NCI-H1436 treated with DMSO at 0.1 percent for 48 hours (cell line): ENCODE results near the gene CYTH4.

Source experiments
- DNase-seq: peaks from one replicate; lab custom pipeline; 2025; lab: John Stamatoyannopoulos, UW

The CYTH4 gene

GRCh38 chr22:37270928-37271650, 11.2 kb upstream of the CYTH4 start:
- DNase-seq, result no peak

GRCh38 chr22:37273126-37273845, 9.0 kb upstream of the CYTH4 start:
- DNase-seq, result no peak

DNA sequence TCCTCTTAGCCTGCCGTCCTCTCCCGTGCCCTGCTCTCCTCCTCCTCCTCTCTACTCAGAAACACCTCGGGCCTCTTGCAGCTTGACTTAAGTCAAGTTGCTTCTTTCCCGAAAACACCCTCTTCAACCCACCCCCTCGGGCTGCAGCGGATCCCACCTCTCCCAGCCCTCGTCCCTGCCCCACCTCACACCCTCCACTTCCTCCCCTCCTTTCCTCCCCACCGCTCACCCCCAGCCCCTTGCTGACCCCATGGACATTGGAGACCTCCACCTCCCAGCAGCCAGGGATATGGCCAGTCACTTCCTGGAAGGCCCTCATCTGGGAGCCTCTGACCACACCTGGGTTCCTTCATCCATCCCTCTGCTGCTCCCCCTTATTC, 8.5 kb upstream of the CYTH4 start:
- no peak for DNase-seq

DNA sequence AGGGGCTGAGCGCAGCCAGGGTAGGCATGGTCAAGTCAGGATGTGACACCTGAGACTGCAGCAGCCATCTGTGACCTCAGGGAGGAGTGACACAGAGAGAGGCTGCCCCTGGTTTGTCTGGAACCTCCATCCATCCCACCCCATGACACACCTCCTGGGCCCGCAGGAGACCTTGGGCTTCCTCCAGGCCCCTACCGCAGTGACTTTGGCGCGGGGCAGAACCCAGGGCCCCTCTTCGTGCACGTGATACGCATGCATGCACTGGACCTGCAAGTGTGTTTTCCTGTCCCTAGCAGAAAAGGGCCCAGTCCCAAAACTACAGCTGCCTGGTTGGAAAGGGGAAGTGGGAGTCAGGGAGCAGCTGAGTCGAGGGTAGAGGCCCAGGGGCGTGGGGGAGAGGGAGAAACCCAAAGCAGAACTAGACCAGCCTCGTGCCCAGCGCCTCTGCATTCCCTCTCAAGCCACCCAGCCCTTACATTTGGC, 7.9 kb upstream of the CYTH4 start:
- no peak for DNase-seq

DNA sequence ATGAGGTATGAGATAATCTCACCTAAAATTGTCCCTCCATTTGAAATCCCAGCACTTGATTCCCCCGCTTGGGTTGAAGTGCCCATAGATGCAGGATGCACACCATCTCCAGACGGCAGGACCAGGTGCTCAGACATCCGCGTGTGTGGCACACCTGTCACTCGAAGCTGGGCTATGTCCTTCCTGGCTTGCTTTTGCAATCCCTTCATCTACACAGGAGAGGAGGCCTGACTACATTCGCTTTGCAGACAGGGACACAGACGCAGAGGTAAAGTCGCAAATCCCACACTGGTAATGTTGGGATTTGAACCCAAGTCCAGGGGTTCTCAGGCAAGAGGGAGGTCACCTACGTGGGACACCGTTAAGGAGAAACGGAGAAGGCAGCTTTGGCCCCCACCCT, 7.2 kb upstream of the CYTH4 start:
- no peak for DNase-seq

- DNase-seq, result no peak
Observed at GRCh38 chr22:37275622-37276021, 6.7 kb upstream of the CYTH4 start.

DNA sequence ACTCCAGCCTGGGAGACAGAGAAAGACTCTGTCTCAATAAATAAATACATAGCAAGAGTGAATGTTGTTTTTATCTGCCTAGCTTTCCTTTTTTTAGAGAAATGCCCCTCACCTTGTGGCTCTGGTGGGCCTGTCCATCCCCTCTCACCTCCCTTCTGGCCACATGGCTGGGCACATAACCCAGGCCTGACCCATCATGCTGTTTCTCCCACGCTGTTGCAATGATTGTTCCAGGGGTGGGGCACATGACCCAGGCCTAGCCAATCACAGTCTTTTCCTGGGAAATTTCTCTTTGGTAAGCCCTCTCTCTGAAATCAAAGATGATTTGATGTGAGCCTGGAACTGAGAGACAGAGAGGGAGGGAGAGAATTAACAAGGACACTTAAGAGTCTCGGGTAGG, 5.5 kb upstream of the CYTH4 start:
- DNase-seq, result no peak

DNA sequence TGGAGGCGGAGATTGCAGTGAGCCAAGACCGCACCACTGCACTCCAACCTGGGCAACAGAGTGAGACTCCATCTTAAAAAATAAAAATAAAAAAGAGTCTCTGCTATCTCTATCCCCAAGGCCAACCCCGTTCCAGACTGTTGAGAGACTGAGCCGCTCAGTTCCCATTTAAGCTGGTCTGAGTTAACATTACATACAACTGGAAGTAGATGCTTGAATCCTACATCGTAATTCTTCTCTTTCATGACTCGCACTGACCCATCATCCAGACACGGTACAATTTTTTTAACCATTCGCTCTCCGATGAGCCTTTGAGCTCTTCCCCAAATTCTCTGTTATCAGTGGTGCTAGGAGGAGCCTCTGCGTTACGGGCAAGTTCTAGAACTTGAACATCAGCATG, 4.9 kb upstream of the CYTH4 start:
- DNase-seq, result no peak

GRCh38 chr22:37278261-37278660, 4.0 kb upstream of the CYTH4 start:
- no peak for DNase-seq

GRCh38 chr22:37279331-37280181, 2.8 kb upstream of the CYTH4 start:
- DNase-seq, result no peak

- no peak for DNase-seq
Observed at GRCh38 chr22:37280718-37281117, 1.6 kb upstream of the CYTH4 start.

DNA sequence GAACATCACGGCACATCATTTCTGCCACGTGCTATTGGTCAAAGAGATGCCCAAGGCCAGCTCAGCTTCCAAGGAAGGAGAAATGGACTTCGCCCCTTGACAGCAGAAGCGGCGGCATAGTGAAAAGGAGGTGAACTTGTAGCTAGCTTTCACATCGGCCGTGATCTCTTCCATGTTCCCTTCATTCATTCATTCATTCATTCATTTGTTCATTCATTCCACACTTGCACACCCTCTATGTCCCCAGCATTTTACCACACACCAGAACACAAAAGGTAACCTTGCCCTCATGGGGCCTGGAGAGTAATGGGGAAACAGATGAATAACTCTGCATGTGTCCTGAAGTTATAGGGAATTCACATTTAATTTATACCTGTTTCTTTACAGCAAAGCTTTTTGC, 1.1 kb upstream of the CYTH4 start:
- no peak for DNase-seq

DNA sequence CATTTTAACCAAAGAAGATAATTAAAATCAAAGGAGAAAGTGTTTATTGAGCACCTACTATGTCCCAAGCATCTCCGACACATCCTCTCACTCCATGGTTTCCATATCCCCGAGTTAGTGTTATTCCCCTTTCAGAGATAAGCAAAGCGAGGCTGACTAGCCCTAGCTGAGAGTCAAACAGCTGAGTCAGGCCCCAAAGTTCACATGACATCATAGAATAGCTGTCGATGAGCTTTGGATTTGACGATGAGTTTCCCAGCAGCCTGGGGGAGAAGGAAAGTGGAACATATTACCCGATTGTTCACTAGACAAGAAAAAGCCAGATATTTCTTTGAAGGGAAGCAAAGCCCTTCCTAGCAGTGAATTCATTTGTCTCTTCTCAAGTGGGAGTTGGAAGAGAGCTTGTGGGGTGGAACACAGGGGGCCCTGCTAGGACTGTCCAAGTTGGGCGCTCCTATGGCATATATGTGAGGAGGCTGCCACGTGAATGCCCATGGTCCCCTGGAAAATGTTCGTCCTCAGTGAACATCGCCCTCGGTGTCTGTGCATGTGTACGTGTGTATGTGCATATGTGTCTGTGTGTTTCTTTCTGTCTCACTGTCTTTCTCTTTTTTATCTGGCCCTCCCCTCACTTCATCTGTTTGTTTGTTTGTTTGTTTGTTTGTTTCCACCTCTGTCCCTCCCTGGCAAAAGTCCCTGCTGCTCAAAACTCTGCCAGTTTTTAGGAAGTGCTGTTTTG, 493 bp upstream of the CYTH4 start:
- DNase-seq, result no peak

DNA sequence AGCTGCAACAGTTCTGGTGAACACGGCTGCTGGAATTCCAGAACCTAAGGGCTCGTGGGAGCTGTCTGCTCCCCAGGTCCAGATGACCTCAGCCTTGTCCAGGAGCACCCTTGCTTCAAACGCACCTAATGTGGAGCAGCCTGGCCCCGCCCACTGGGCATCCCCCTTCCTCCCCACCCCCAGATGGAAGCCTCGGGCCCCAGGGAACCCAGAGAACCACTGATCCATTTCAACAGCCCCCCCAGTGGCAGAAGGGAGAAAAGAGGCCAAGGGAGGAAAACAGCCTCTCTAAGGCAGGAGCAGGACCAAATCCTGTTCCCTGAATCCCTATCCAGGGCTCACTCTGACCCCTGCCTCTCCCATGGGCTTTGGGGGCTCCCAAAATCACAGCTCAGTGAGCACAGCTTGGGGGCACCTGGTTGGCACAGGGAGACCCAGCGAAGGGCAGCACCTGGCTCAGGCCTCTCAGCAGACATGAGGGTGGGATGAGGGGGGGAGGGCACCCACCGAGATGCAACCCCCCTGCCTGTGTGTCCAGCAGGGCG, 1.2 kb downstream of the CYTH4 start:
- no peak for DNase-seq

DNA sequence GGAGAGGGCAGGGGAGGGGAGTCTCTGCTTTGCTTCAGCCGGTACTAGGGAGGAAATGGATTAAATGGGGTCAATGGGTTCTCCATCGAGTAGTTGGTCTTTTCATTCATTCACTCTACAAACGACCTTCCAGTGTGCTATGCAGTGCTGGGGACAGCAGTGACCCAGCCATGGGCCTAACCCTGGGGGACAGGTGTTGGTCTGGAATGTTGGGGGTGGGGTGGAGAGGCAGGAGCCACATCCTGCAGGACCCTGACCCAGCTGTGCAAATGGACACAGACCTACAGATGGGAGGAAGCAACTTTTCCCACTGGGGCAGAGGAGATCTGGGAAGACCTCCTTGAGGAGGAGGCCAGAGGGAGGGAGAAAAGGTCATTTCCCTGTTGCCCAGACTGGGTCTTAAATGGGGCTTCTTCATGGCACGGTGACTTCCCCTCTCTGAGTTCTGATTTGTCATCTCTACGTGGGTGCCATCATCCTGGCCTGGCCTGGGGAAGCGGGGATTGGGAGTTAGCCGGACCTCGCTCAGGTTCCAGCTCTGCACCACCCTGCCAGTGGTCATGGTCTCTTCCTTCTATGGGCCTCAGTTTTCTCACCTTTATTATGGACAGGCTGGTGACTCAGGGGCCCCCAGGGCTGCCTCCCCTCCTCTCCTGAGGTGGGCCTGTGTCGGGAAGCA, 2.0 kb downstream of the CYTH4 start:
- DNase-seq, result no peak

- no peak for DNase-seq
Observed at GRCh38 chr22:37284805-37285355, 2.6 kb downstream of the CYTH4 start.

DNA sequence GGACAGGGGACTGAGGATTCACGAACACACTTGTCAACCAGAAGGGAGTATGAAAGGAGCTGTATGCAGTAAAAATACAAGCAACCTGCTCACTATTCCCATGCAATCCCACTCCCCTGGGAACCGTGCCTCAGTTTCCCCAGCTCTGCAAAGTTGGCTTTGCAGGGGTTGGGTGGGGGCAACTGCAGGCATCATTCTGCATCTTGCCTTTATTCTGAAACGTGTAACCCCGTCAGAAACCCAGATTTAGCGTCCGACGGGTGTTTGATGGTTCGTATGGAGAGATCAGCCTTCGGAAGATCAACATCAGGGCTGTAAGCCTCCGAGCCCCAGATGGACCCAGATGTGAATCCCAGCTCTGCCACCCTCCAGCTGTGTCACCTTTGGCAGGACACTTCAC, 3.6 kb downstream of the CYTH4 start:
- DNase-seq, result no peak

DNA sequence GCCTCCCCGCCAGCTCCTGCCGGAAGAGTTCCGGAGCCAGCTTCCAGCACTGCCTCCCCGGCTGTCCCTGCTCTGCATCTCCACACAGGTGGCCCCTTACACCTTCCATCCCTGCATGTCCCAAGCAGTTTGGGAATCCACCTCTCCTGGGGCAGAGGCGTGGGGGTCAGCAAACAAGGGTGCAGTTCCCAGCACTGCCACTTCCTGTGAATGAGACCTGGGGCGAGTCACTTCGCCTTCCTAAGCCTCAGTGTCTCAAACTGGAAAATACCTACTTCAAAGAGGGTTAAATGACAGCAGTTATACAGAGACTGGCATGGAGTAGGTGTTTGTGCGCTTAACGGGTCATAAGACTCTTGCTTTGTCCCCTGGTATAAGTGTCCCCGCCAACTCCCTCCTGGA, 5.2 kb downstream of the CYTH4 start:
- no peak for DNase-seq

- no peak for DNase-seq
Observed at GRCh38 chr22:37288521-37288920, 6.2 kb downstream of the CYTH4 start.

DNA sequence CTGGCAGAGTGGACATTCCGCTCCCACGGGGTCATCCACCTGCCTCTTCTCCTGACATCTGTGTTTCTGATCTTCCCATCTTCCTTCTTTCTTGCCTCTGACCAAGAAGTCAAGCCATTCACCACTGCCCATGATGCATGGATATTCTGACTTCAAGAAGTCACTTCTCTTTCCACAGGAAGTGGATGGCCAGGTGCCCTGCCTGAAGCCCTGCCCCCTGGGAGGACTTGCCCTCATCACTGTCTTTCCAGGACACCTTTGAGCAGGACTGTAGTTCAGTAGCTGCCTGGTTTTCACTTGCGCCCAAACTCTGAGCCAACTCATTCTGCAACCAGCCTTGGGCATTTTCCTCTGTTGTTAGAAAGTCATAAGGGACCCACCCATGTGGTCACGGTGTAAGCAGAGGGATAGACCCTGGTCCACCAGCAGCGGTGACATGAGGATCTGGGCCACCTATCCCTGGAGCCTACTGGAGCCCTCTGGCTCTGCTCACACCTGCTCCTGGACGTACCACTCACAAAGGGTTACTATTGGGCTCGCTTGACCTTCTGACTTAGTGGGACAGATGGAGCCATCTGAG, 6.9 kb downstream of the CYTH4 start:
- no peak for DNase-seq

DNA sequence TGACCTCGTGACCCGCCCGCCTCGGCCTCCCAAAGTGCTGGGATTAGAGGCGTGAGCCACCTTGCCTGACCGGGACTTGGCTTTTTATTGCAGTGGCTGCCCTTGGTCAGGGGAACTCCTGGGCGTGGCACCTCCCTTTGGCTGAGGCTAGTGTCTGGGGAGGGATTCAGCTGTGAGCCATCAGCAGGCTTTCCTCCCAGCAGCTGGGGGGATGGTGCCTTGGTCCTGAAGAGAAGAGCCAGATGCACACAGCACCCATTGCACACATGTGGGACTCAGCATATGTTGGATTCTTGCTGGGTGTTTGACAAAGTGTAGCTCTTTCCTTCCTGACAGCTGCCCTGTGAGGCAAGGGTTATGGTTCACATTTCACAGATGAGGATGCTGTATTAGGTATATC, 8.4 kb downstream of the CYTH4 start:
- no peak for DNase-seq
